ENCODE data around the gene PTX4. TPM values are rescaled to one million over a fixed set of nuclear protein-coding genes. Genes with fewer than 3 reads are reported as not detected.
"Not testable (repeated sequence)": the region's sequence is repeated elsewhere in the genome, so short reads cannot be mapped to it uniquely, and the experiment has no call there.

The PTX4 gene
- total RNA-seq, 1 donor from 2014 or later = not detected

DNA sequence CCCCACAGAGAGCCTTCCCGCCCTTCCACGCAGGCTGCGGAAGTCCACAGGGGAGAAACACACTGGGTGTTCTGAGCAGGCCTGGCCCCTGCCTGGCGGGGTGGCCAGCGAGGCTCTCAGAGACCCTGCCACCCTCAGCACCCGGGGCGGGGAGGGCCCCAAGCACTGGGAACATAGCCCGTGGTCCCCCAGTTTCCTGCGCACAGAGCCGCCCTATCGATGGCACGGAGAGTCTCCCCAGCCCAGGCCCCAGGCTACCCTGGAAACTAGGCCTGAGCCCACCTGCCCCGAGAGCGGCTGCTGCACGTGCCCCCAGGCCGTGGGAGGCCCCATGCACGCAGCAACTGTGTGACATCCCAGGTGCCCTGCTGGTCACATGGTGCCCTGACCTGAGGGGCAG lies 34.2 kb downstream of the PTX4 start:
- DNase-seq (ENCODE audit: missing footprints) = peak; percentile 62
- ATAC-seq = no peak
- intact Hi-C loops (cut with DNase I) = no loop called here

DNA sequence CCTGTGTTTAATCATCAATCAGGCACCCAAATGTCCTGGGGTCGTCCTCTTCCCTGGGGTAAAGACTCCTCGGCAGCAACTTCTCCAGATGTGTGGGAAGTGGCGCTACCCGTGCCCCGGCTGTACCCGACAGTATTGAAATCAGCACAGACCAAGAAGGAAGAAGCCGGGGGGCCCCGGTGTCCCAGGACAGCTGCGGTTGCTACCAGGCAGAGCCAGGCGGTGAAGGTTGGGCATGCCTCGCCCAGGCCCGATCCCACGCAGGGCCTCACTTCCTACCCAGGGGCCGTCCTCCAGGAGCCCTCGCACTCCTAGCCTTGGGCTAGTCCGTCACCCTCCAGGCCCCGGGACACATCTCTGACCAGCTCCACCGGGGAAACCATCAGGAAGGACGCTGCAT lies 35.4 kb downstream of the PTX4 start:
- intact Hi-C loops (cut with DNase I) = no loop called here
- DNase-seq (ENCODE audit: missing footprints) (no peak), ATAC-seq (no peak)

- intact Hi-C loops (cut with DNase I) = no loop called here
These were observed 36.2 kb downstream of the PTX4 start for GRCh38 chr16:1452530-1452929.

DNA sequence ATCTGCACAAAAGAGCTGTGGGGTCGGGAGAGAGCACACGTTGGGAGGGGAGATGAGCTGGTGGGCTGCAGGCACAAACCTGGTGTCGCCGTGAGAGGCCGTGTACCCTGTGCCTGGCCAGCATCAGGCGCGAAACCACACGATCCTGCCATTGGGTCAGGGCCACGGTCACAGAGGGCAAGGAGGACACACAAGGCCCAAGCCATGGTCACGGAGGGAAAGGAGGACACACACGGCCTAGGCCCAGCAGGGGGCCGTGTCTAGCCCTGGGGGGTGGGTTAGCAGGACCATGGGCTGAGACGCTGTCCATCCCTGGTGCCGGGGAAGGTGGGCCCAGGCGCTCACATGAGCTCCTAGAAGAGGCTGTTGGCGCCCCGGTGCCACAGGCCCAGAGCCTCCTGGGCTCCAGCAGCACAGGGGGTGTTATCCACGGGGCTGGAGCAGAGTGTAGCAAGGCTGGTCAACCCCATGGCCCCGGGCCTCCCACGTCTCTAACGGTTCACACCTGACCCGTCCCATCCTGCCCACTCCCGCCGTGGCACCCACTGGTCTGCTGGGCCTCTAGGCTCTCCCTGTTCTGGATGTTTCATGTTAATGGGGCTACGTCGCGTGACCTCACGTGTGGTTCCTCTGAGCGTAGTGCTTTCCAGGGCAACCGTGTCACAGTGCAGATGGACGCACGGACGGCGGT lies 36.9 kb downstream of the PTX4 start:
- ATAC-seq = no peak
- intact Hi-C loops (cut with DNase I) = no loop called here
- peak; percentile 58 for DNase-seq (ENCODE audit: missing footprints)

More at GRCh38 chr16:1452530-1452929, 36.2 kb downstream of the PTX4 start:
- DNase-seq (ENCODE audit: missing footprints) (peak; percentile 53), ATAC-seq (no peak)

GRCh38 chr16:1450841-1451240 lies 37.9 kb downstream of the PTX4 start:
- DNase-seq (ENCODE audit: missing footprints) = no peak
- intact Hi-C loops (cut with DNase I) = no loop called here
- ATAC-seq = no peak

DNA sequence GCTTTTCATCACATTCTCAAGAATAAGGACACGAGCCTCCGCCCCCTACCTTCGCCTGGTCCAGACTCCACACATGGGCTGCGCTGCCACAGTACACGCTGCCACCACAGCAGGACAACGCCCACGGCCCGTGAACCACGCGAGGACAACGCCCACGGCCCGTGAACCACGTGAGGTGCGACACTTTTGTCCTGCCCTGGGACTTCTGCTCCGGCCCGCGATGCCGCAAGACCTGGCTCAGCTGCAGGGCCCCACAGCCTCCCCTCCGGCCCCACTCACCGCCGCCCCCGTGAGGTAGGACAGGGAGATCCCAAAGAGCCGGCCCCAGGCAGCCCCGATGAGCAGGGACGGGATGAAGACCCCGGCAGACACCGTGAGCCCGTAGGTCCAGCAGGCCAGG lies 38.5 kb downstream of the PTX4 start:
- intact Hi-C loops (cut with DNase I) = no loop called here
- no peak for DNase-seq (ENCODE audit: missing footprints)
- ATAC-seq = no peak

- intact Hi-C loops (cut with DNase I) = no loop called here
- ATAC-seq (no peak), DNase-seq (ENCODE audit: missing footprints) (no peak)
These were observed 39.4 kb downstream of the PTX4 start for GRCh38 chr16:1449201-1449788.

- intact Hi-C loops (cut with DNase I) = no loop called here
- ATAC-seq = no peak
- peak; percentile 63 for DNase-seq (ENCODE audit: missing footprints)
These were observed 40.1 kb downstream of the PTX4 start for GRCh38 chr16:1448536-1449116.

GRCh38 chr16:1447965-1448364 lies 40.8 kb downstream of the PTX4 start:
- no peak for DNase-seq (ENCODE audit: missing footprints)
- intact Hi-C loops (cut with DNase I) = no loop called here

GRCh38 chr16:1446296-1447080 lies 42.3 kb downstream of the PTX4 start:
- ATAC-seq = no peak
- intact Hi-C loops (cut with DNase I) = no loop called here
- DNase-seq (ENCODE audit: missing footprints) = no peak

More at GRCh38 chr16:1447965-1448364, 40.8 kb downstream of the PTX4 start:
- ATAC-seq = no peak

GRCh38 chr16:1445518-1446203 lies 43.1 kb downstream of the PTX4 start:
- DNase-seq (ENCODE audit: missing footprints) (no peak), ATAC-seq (no peak)
- intact Hi-C loops (cut with DNase I) = no loop called here

DNA sequence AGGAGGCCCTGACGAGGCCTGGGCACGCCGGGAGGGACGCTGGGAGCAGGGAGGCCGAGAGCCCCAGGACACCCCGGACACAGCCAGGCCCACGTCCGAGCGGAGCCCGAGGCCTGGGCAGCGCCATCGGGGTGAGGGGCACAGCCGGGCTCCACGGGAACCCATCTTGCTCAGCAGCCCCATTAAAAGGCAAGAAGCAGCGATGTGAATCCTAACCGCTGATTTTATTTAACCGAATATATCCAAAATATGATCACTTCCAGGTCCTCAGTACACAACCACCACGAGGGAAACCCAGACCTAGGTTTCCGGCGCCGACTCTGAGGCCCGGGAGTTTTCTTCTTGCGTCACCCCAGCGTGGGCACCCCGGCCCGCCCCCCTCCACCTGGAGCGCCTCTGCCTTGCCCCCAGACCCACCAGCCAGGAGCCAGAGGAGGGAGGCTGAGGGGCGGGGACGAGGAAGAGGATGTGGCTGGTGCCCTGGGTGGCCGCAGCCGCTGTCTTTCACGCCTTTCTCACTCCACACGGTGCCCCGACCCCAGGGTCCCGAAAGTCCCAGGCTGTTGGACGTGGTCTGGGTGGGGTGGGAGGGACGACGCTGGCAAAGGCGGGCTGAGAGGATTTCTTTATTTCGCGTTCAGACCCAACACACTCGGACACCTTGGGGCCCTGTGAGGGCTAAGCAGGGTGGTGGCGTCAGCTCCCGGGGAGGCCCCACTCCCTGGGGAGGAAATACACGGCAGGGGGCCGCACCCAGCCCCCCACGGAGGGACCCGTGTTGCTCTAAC lies 43.8 kb downstream of the PTX4 start:
- ATAC-seq = no peak

DNA sequence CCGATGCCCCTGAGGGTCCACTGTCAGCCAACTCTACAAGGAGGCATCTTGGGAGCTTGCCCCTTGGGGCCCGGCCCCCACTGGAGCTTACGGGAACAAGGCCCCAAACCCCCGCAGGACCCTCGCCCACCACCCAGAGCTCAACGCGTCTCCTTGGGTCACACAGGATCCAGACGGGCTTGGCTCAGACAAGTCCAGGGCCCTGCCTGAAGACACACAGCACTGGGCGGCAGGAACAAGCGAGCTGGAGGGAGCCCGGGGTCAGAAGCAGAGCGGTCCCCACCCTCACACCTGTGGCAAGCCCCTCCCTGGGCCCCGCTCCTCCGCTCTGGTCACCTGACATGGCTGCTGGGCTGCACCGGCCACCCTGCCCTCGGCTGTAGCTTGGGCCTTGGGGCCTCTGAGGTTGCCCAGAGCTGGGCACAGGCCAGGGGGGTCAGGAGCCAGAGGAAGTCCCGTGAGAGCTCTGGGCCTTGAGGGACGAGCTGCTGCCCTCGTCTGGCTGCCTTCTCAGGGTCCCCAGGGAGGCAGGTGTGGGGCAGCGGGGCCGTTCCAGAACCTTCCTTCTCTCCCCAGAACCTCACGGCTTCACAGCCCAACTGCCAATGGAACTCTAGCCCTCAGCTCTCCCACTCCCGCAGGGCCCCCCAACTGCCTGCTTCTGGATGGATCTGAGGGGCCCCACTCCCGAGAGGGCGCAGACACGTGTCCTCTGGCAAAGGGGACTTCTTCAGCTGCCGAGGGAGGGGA lies 44.6 kb downstream of the PTX4 start, which contains the start of gene CCDC154:
TSS of gene CCDC154 (minus strand) at position 577 of the 750 bp plus-strand sequence. CDS start at position 343, 234 bp downstream.
- intact Hi-C loops (cut with DNase I) = no loop called here
- DNase-seq (ENCODE audit: missing footprints) = no peak
- no peak for ATAC-seq

More for the DNA sequence above, 43.8 kb downstream of the PTX4 start:
- intact Hi-C loops (cut with DNase I) = no loop called here
- no peak for DNase-seq (ENCODE audit: missing footprints)

DNA sequence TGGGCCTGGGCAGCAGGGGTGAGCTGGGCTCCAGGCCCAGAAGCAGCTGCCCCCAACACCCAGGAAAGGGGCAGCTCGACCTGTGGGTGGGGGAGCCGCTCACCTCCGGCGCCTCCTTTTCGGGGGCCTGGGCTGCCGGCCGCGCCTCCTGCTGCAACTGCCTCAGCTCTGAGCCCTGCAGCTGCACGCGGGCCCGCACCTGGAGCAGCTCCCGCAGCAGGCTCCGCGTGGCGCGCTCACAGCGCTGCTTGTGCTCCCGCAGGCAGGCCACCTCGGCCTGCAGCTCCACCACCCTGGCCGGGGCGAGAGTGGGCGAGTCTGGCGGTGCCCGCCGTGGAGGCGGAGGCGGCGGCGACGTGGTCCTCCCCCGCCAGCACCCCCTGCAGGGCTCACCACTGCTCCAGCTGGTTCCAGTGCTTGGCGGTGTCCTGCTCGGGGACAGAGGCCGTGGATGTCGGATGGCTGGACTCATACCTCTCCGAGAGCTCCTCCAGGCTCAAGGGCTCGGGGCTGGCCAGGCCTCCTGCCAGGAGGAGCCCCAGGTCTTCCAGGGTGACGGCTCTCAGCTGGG lies 45.3 kb downstream of the PTX4 start:
- ATAC-seq (no peak), DNase-seq (ENCODE audit: missing footprints) (no peak)
- intact Hi-C loops (cut with DNase I) = no loop called here

DNA sequence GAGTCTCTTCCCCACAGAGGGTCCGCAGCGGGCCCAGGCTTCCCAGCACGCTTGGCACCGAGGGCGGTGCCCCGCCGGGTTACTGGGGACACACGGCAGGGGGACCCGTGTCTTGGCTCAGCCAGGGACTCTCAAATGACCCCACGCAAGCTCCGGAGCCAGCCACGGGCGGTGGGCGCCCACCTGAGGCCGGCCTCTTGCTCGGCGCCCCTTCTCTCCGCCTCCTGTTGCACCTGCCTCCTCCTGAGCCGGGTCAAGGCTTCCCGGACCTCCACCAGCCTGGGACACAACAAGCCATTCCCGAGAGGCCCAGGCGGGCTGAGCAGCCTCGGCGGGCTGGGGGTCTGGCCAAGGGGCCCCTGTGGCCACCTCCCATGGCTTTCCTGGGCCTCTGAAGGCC lies 46.0 kb downstream of the PTX4 start:
- no peak for ATAC-seq
- intact Hi-C loops (cut with DNase I) = no loop called here

DNA sequence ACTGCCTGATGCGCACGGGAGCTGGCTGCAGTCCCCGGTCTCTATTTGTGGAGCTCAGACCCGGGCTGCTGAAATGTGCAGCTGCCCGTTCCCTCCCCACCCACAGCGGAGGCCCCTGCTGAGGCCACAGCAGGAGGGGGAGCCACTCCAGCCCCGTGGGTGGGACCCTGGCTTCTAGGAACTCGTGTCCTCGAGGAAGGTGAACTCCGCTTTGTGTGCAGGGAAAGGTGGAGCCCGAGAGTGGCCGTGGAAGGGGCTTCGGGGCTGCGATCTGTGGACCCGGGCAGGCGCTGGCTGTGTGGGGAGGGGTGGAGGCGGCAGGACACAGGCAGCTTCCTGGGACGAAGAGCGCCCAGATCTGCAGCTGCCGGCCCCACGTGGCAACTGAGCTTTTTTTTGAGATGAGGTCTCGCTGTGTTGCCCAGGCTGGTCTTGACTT lies 47.3 kb downstream of the PTX4 start:
- ATAC-seq (no peak), DNase-seq (ENCODE audit: missing footprints) (no peak)
- intact Hi-C loops (cut with DNase I) = no loop called here

More for the DNA sequence above, 46.0 kb downstream of the PTX4 start:
- no peak for DNase-seq (ENCODE audit: missing footprints)

DNA sequence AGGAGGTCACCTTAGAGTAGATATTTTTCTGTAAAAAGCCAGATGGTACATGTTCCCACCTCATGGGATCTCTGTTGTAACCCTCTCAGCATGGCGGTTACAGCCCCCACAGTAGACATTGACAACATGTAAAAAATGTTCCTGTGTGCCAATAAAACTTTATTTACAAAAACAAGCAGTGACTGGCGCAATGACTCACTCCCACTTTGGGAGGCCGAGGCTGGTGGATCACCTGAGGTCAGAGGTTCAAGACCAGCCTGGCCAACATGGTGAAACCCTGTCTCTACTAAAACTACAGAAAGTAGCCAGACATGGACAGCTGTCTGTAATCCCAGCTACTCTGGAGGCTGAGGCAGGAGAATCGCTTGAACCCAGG lies 49.1 kb downstream of the PTX4 start:
- ATAC-seq; intact Hi-C loops (cut with DNase I): not testable (repeated sequence)

More for the DNA sequence above, 49.1 kb downstream of the PTX4 start:
- not testable (repeated sequence) for DNase-seq (ENCODE audit: missing footprints)
